Embryonic facial prominence (tissue), 1 donor: Measurements from ENCODE around the gene SLC25A41.

Experiments used
- DNase-seq: peaks from one replicate; pipeline ENCODE4 v3.0.0-alpha.2; 2016; ENCODE audit errors: extremely low spot score

Gene SLC25A41

GRCh38 chr19:6433663-6434062 is at the start of gene SLC25A41:
Gene SLC25A41, minus strand, starts transcription at chr19:6433763. Its CDS starts 70 bp downstream, at chr19:6433693.
- DNase-seq: no peak

DNA sequence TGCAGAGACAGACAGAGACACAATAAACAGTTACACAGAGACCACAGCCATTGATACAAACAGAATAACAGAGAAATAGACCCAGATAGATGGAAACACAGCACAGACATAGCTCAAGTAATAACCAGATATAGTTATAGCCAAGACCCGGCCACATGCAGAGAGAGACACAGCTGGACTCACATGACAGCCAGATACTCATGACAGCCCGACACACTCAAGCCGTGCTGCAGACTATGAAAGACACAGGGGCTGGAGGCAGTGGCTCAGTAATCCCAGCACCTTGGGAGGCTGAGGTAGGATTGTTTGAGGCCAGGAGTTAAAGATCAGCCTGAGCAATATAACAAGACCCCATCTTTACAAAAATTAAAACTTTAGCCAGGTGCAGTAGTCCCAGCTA is 49.7 kb upstream of the SLC25A41 start:
- no peak for DNase-seq

- DNase-seq: no peak
These were observed 48.8 kb upstream of the SLC25A41 start for GRCh38 chr19:6482343-6482686.

DNA sequence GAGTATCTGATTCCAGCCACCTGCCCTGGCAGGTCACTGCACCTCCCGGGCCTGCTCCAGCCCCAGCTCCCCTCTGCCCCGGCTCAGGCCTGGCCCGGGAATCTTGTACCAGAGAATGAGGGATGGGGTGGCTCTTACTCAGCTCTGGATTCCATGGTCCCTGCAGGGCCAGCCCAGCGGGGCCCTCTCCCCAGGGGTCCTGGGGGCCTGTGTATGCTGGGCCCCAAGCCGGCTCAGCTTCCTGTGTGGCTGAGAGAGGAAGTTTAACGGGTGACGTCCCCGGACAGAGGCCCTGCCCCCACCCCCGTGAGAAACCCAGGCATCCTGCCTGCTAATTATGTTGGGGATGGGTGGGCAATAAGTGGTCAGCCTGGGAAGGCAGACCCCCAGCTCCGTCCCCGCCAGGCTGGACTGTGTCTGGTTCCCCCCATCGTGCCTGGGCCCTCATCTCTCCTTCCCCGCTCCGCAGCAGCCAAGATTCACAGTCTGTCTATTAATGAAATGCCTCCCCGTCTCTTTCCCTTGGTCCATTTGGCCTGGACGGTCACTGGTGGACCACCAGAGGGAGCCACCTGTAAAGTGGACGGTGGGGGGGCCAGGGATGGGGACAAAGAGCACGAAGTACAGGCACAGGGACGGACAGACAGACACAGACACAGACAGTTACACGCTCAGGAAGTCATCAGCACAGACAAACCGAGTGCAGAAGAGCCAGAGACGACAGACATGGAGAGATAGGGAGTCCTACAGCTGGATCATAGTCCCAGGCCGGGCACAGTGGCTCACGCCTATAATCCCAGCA is 48.2 kb upstream of the SLC25A41 start, which contains the start of gene DENND1C:
TSS of gene DENND1C (minus strand) at position 247 of the 802 bp plus-strand sequence. CDS start at position 155, 92 bp downstream.
- DNase-seq: no peak

DNA sequence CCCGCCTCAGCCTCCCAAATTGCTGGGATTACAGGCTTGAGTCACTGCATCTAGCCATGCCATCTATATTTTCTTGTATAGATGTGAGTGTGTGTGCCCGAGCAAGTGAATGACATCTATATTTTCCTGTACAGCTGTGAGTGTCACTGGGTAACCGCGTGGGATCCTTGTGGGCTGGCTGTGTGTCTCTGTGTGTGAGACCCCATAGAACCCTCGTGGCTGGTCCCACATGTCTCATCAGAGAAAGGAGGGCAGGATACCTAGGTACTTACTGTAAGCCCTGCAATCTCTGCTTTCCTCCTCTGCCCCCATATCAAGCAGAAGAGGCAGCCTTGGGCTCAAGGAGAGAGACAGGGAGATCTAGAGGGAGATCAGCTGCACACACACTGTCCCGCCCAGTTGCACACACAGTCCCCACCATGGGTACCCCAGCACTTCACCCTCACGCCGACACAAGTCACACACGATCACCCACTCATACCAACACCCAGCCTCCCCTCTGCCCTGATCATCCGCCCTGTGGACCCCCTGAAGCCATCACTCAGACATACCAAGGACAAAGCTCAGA is 47.4 kb upstream of the SLC25A41 start:
- DNase-seq: no peak

DNA sequence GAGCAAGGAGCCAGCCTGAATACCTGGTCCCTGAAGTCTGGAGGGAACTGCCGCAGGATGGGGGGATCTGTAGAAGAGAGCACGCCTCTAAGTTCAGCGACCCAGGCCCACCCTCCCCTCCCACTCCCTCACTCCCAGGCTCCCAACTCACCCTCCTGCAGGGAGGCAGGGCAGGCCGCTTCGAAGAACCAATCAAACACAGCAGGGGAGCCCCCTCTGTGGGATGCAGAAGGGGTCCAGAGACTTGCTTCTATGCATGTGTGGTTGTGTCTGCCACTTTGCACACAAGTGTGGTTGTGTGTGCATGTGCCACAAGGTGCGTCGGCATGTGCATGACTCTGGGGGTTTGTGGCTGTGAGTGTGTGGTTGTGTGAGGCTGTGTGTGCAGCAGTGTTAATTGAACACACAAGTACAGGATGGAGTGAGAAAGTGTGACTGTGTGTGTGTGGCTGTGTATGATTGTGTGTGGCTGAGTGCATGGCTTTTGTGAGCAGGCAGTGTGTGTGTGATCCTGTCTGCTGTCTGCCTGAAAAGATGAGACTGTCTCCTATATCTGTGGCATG is 46.4 kb upstream of the SLC25A41 start:
- no peak for DNase-seq

DNA sequence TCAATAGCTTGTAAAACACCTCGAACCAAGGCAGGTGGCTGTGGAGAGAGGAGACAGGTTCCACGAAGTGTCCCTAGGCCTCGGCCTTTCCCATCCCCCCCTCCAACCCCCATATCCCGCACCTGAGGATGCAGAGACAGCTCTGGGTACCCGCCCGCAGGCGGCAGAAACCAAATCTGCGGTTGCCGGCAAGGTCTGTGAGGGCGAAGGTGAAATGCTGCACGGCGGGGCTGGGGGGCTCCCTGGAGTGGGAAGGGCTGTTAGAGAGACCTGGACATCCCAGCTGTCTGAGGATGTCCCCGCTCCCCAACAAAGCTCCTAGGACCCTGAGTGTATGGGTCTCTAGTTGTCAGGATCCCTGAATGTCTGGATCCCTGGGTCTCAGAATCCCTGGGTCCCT is 45.3 kb upstream of the SLC25A41 start:
- no peak for DNase-seq

- DNase-seq: no peak
These were observed 43.4 kb upstream of the SLC25A41 start for GRCh38 chr19:6476896-6477431.

- DNase-seq: no peak
These were observed 42.8 kb upstream of the SLC25A41 start for GRCh38 chr19:6476155-6476895.

GRCh38 chr19:6475321-6476108 is 42.0 kb upstream of the SLC25A41 start:
- no peak for DNase-seq

DNA sequence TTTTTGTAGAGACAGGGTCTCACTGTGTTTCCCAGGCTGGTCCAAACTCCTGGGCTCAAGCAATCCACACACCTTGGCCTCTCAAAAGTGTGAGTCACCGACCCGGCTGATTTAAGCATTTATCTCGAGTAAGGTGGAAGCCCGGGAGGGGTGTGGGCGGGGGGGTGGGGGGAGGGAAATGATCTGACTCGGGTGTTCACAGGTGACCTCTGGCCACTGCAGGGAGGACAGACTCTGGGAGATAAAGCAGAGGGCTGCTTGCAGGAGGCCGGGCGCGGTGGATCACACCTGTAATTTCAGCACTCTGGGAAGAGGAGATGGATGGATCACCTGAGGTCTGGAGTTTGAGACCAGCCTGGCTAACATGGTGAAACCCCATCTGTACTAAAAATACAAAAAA is 40.1 kb upstream of the SLC25A41 start:
- no peak for DNase-seq

GRCh38 chr19:6472713-6473112 is 39.1 kb upstream of the SLC25A41 start:
- DNase-seq: no peak

GRCh38 chr19:6471076-6471475 is 37.5 kb upstream of the SLC25A41 start:
- DNase-seq: no peak

DNA sequence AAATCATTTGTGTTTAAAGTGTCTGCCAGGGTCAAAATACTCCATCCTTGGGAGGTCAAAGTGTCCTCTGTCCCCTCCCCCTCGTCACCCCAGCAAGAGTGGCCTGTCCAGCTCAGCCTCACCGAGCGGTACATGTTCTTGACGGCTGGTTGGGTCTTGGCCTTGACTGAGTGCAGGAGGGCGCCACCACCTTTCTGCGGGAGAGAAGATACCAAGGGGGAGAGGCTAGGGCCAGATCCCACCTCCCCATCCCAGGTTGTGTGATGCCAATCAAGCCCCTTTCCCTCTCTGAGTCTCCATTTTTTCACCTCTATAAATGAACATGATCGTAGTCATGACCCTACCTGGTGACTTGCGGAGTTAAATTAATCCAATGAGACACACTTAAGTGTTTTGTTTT is 36.6 kb upstream of the SLC25A41 start:
- DNase-seq: no peak

DNA sequence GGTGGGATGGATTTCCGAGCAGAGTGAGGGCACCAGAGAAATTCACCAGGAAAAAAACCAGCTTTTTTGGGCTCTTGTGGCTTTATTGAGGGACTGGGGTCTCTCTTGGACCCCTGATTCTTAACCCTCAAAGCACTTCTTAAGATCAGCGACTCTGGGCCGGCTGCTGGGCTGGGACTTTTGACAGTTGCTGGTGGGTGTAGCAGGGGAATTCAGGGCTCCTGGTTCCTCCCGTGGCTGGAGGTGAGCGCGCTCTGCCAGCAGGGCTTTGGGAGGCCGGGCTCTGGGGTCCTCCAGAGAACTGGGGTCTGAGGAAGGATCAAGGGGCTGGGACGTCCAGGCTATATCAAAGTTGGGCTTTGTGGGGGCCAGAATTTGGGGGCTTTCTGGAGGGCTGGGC is 33.8 kb upstream of the SLC25A41 start:
- DNase-seq: no peak

DNA sequence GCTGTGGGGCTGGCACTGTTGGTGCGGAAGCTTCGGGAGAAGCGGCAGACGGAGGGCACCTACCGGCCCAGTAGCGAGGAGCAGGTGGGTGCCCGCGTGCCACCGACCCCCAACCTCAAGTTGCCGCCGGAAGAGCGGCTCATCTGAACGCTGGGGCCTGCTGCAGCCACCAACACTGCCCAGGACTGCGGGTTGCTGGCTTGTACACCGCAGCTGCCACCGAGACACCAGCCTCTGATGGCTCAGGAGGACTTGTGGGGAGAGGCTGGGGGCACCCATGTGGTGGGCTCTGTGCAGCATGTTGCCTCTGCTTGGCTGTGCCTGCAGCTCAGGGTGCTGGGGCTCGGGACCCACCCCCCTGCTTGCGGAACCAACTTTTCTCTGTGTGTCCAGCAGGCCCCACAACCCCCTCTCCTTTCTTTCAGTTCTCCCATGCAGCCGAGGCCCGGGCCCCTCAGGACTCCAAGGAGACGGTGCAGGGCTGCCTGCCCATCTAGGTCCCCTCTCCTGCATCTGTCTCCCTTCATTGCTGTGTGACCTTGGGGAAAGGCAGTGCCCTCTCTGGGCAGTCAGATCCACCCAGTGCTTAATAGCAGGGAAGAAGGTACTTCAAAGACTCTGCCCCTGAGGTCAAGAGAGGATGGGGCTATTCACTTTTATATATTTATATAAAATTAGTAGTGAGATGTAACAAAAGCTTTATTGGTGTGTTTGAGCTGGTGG is 33.1 kb upstream of the SLC25A41 start:
- DNase-seq: no peak

- DNase-seq: no peak
These were observed 32.1 kb upstream of the SLC25A41 start for GRCh38 chr19:6465663-6466062.

GRCh38 chr19:6465006-6465405 is 31.4 kb upstream of the SLC25A41 start:
- DNase-seq: no peak

- no peak for DNase-seq
These were observed 30.7 kb upstream of the SLC25A41 start, which contains the start of gene CRB3 for GRCh38 chr19:6464070-6464873. Gene CRB3, plus strand, starts transcription at chr19:6464271. Its CDS starts 431 bp downstream, at chr19:6464702.
